ENCODE results near the gene PRR35.

Gene PRR35

DNA sequence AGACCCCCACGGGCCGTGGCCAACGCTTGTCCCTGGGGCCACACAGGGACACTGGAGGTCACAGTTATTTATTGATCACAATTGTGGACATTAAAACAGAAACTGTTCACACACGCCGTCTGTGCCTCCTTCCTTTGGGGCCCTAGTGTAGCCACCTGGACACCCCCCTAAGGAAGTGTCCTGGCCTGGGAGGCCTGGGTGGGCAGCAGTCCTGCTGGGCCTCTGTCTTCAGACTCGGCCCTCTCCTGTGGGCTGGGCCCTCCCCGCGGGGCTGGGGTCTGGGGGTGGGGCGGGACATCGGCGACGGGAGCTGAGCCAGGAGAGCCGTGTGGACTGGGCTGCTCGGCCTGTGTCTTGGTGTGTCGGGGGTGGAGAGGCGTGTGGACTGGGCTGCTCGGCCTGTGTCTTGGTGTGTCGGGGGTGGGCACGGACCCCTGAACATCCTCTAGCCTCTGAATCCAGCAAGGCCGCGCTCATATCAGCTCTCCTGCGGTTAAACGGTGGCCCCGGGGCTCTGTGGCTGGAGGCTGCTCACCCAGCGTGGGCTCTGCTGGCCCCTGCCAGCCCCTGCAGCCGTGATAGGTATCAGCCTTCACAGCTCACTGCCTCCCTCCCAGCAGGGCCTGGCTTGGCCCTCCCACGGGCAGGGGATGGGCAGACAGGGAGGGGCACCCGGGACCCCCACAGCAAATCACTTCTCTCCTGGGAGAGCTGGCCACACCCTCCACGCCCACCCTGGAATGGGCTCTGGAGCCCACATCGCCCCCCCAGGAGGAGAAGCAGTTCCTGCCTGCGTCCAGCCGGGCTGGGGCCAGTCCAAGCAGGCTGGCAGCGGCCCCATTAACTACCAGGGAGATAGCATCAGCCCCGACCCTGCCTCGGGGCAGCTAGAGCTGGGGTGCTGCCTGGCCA lies 5.5 kb downstream of the PRR35 start:
- DNase-seq: no peak

DNA sequence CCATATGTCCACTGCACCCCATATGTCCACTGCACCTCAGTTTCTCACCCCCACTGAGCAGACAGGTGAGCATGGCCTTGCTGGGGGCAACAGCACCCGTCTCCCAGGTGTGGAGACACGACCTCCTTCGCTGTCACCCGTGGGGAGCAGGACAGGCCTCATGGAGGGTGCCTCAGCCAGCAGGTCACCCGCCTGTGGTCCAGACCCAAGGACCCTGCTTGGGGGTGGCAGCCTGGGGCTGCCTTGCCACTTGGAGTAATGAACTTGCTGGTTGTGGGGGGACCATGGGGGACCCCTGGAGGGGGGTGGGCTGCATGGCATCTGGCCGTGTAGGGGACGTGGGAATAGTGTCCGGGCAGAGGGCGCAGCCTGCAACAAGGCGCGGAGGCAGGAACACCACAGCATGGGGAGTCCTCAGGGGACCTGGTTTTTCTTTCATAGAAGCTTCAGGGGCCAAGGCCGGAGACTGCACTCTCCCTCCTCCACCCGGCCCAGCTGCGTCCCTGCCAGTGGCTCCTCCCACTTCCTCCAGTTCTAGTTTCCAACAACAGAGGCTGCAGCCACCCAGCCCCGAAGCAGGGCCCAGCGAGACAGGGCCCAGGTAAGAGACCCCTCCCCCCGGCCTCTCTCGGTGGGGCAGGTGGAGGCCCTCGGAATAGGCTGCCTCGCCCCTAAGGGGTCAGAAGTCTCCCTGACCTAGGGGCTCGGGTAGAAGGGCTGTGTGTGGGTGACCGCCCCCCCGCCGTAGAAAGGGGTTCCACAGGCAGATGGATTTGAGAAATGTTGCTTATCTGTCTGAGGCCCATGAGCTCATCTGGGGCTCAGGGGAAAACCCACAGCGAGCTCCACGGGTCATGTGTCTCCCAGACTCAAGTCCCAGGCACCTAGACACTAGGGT lies 6.5 kb downstream of the PRR35 start, which contains the start of gene NHLRC4:
Gene NHLRC4, plus strand, starts transcription at position 531 of the 898 bp plus-strand sequence. CDS start 1,043 bp downstream, outside the sequence.
- no peak for DNase-seq

- no peak for DNase-seq
Observed at GRCh38 chr16:567373-568256, 7.4 kb downstream of the PRR35 start.

DNA sequence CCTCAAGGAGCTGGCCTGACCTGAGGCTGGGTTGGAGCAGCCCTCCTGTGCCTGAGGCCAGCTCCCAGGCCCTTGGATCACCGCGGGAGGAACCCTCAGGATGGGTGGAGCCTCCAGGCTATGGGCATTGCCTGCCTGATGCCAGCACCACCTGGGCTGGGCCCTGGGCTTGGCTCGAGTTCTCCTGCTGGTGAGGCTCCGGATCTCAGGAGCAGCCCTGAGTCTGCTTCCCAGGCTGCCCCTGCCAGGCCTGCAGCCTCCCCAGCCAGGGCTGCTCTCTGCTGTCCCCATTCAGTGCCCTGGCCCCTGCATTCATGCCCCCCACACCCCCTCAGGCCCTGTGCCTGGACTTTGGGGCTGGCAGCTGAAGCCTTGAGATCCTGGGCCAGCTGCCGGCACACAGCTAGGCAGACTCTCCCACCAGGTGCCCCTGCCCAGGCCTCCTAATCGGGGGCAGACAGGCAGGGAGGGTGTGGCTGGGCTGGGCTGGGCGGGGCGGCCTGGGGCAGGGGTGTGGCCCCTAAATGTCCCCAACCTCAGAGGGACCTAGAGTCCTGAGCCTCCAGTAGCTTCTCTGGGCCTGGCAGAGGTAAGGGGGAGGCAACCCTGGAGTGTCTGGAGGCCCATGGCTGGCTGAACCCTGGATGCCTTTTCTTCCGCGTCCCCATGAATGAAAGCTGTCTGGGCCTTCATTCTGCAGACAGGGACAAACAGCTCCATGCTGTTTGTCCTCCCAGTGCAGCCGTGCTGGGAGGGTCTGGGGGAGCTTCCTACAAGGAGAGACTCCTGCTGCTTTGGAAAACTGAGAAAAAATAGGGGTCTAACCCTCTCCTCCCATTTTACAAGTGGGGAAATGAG lies 8.4 kb downstream of the PRR35 start:
- DNase-seq: no peak

DNA sequence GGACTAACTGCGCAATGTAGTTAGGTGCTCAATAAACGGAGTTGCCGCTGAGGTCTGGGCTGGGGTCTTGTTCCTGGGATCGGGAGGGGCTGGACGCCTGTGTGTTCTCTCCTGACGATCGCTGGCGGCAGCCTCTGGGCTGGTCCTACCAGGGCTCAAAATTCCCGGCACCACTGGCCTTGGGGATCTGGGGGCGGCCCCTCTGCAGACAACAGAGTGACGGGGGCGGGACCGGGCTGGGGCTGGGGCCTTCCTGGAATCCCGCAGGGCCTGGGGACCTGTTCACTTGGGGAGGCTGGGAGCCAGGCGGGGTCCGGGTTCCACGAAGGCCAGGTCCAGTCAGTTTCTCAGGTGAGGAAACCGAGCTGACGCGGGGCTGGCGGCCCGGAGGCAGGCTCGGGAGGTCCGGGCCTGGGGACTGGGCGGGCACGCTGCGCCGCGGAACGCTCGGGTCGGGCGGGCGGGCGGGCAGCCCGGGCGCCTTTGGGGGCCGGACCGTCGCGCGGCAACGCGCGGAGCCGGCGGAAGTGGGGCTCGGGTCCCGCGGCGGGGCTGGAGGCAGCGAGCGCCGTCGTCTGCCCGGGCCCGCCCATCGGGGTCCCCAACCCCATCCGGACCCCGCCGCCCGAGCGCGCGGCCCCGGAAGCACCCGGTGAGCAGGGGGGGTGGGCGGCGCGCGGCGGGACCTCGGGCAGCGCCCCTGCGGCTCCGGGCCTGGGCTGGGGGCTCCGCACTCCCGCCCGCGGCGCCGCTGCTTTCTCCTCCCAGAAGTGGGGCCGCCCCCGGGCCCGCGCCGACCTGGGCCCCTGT lies 9.5 kb downstream of the PRR35 start, which contains the start of gene PIGQ:
Gene PIGQ, plus strand, starts transcription at position 524 of the 810 bp plus-strand sequence. CDS start 4,107 bp downstream, outside the sequence.
- peak in 1 of 2 donors; percentile 42 for DNase-seq

- DNase-seq: no peak
Observed at GRCh38 chr16:572865-573650, 12.9 kb downstream of the PRR35 start.

DNA sequence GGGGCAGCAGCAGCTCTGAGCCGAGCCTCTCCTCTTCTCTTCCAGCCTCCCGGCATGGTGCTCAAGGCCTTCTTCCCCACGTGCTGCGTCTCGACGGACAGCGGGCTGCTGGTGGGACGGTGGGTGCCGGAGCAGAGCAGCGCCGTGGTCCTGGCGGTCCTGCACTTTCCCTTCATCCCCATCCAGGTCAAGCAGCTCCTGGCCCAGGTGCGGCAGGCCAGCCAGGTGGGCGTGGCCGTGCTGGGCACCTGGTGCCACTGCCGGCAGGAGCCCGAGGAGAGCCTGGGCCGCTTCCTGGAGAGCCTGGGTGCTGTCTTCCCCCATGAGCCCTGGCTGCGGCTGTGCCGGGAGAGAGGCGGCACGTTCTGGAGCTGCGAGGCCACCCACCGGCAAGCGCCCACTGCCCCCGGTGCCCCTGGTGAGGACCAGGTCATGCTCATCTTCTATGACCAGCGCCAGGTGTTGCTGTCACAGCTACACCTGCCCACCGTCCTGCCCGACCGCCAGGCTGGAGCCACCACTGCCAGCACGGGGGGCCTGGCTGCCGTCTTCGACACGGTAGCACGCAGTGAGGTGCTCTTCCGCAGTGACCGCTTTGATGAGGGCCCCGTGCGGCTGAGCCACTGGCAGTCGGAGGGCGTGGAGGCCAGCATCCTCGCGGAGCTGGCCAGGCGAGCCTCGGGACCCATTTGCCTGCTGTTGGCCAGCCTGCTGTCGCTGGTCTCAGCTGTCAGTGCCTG lies 14.0 kb downstream of the PRR35 start:
- DNase-seq: no peak

DNA sequence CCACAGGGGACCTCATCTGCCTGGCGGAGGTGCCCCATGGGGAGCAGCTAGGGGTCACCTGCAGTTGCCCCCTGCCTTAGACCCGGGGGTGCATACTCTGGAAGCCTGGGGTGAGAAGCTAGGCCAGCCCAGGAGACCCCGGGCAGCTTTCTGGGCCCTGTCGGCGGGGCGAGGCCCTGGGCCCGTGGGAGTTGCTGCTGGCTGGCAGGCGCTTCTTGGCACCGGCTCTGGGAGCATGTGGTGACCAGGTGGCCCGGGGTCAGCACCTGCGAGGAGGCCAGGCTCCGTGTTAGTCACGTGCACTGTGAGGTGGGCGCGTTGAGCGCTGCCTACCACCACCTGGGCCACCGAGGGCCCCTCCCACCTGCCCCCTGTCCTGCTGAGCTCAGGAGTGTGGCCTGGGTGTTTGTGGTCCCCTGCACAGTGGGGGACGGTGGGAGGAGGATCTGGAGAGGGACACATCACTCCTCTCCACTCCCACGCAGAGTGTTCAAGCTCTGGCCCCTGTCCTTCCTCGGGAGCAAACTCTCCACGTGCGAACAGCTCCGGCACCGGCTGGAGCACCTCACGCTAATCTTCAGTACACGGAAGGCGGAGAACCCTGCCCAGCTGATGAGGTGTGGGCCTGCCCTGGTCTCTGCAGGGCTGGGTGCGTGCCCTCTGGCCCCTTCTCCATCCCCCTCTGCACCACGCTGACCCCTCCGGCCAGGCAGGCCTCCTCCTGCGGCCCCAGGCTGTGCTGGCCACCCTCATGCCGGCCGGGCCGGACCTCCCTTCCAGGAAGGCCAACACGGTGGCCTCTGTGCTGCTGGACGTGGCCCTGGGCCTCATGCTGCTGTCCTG lies 15.4 kb downstream of the PRR35 start:
- DNase-seq: no peak

DNA sequence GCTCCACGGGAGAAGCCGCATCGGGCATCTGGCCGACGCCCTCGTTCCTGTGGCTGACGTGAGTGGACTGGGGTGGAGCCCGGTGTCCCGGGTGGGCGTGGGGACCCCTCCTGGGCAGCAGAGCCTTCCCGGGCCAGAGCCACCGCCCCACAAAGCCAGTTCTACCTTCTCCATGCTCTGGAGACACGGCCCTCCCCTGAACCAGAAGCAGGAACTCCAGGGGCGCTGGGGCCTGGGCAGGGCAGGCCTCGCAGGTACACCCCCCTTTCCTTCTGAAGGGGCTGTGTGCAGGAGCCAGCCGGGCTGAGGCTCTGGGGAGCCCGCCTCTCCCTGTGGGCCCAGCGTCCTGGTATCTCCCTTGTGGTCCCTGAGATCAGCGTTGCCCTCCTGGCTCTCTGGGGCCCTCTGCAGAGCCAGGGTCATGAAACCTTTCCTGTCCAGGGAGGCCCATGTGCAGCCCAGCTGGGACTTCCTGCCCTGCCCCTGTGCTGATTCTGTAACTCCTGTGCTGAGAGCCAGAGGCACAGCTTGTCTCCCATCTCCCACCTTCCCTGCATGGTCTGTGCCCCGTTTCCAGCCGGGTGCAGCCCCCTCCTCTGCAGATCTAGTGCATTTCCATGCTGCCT lies 16.1 kb downstream of the PRR35 start:
- no peak for DNase-seq

DNA sequence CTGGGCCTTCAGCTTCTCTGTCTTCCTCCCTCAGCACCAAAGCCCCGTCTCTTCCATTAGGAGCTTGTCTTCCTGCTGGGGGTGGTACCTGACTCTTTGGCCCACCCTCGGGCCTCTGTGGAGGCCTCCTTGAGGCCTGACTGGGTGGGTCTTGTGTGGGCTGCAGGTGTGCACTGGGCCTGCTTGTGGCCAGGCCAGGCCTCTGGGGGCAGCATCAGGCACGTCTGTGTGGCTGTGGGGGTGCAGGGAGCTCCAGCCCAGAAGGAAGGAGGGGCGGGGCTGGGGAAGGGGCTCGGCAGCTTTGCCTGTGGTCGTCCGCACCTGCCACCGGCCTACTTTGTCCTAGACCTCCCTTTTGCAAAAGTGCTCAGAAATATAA lies 16.6 kb downstream of the PRR35 start:
- DNase-seq: no peak

DNA sequence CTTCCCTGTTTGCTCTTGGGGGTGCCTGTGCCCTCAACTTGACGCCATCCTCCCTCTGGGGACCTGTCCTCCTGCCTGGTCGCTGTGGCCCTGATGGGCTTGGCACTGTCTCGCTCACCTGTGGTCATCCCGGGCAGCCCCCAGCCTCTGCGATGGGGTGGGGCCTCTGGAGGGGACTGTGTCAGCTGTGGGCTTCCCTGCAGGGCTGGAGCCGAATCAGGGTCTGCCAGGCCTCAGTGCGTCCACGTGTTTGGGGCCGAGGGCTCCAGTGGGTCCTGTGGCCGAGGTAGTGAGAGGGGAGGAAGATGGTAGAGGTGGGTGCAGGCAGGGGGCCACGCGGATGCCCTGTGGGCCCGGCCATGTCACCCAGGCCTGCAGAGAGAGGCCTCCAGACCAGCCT lies 17.6 kb downstream of the PRR35 start:
- DNase-seq: no peak

- no peak for DNase-seq
Observed at GRCh38 chr16:578232-578869, 18.2 kb downstream of the PRR35 start.

DNA sequence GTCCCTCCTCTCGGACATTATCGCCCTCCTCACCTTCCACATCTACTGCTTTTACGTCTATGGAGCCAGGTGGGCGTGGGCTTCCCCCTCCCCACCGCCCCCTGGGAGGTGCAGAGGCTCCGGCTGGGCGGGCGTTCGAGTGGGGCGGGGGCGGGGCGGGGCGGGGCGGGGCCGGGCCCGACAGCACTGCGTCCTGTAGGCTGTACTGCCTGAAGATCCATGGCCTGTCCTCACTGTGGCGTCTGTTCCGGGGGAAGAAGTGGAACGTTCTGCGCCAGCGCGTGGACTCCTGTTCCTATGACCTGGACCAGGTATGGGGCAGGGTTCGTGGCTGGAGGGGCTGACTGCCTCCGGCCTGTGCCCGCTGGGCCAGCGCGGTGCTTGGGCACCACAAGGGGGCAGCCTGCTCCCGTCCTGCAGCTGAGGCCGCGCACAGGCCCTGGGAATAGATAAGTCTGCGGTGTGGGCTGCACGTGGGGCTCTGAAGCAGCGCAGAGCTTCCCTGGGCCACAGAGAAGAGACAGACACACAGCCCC lies 18.7 kb downstream of the PRR35 start:
- no peak for DNase-seq

- DNase-seq: no peak
Observed at GRCh38 chr16:580141-580945, 20.1 kb downstream of the PRR35 start.

DNA sequence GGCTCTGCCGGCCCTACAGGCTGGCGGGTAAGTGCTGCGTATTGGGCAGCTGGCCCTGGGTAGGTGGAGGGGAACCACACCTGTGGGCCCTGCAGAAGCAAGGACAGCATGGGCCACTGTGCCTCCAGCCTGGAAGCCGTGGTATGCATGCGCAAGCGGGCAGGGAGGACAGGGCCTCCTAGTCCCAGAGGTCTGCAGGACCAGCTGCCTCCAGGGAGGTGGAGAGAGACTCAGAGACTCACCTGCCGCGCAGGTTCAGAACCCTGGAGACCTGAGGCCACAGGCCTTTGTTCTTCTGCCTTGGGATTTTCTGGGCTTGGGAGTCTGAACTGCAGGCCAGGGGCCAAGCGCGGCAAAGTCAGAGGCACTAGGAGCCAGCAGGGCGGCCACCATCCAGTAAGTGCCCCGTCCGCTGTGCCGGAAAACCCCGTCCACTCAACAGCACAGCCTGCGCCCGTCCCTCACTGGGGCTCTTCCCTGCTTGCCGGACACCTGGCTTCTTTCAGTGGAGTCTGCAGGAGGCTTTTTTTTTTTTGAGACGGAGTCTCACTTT lies 20.8 kb downstream of the PRR35 start:
- DNase-seq: no peak

Data from hippocampal formation (tissue), 2 donors.